Liver (tissue), 3 donors: ENCODE measurements around the gene TMPRSS5.

ENCODE experiments used
- FOXA1 ChIP-seq: IDR thresholded peaks from 2 replicates; pipeline ENCODE4 v1.6.1; 2016; ENCODE audit warnings: antibody characterized with exemption
- FOXA2 ChIP-seq: IDR thresholded peaks from 2 replicates; pipeline ENCODE4 v1.6.1; 2016; ENCODE audit warnings: antibody characterized with exemption
- GABPA ChIP-seq, 2 donors: IDR thresholded peaks in 1 of 2; conservative IDR thresholded peaks in 1 of 2; 2 replicates each; pipeline ENCODE4 v1.6.1; 2016; ENCODE audit warnings: antibody characterized with exemption in 2 of 2, mild to moderate bottlenecking in 1 of 2, moderate library complexity in 1 of 2
- JUND ChIP-seq, 2 donors: IDR thresholded peaks; 2 replicates each; pipeline ENCODE4 v1.6.1; 2016; ENCODE audit warnings: antibody characterized with exemption in 2 of 2
- NR2F2 ChIP-seq: IDR thresholded peaks from 2 replicates; pipeline ENCODE4 v1.6.1; 2016; ENCODE audit warnings: antibody characterized with exemption
- REST ChIP-seq: IDR thresholded peaks from 2 replicates; pipeline ENCODE4 v1.6.1; 2016; ENCODE audit warnings: antibody characterized with exemption, mild to moderate bottlenecking
- RXRA ChIP-seq, 2 donors: IDR thresholded peaks; 2 replicates each; pipeline ENCODE4 v1.6.1; 2017 to 2018; ENCODE audit warnings: antibody characterized with exemption in 2 of 2, mild to moderate bottlenecking in 1 of 2
- TAF1 ChIP-seq: conservative IDR thresholded peaks from 2 replicates; pipeline ENCODE4 v1.6.1; 2016; ENCODE audit warnings: antibody characterized with exemption, mild to moderate bottlenecking
- YY1 ChIP-seq: IDR thresholded peaks from 2 replicates; pipeline ENCODE4 v1.6.1; 2016; ENCODE audit warnings: antibody characterized with exemption, mild to moderate bottlenecking
- TF ChIP-seq, protein P1 (sequence below): fragments of 150-350 bp; IDR thresholded peaks from 2 replicates; pipeline ENCODE4 v1.5.1; 2017; ENCODE audit warnings: improper control_type of control experiment, low read depth, low read length; ENCODE audit not compliant: missing input control
- TF ChIP-seq, protein P2 (sequence below): IDR thresholded peaks from 2 replicates; pipeline ENCODE4 v1.6.1; 2016; ENCODE audit warnings: antibody characterized with exemption
- donor health status: healthy.
- donor health status: healthy.

GRCh38 chr11:113722221-113722620, 16.1 kb upstream of the TMPRSS5 start:
- TF ChIP-seq, protein P1, sequence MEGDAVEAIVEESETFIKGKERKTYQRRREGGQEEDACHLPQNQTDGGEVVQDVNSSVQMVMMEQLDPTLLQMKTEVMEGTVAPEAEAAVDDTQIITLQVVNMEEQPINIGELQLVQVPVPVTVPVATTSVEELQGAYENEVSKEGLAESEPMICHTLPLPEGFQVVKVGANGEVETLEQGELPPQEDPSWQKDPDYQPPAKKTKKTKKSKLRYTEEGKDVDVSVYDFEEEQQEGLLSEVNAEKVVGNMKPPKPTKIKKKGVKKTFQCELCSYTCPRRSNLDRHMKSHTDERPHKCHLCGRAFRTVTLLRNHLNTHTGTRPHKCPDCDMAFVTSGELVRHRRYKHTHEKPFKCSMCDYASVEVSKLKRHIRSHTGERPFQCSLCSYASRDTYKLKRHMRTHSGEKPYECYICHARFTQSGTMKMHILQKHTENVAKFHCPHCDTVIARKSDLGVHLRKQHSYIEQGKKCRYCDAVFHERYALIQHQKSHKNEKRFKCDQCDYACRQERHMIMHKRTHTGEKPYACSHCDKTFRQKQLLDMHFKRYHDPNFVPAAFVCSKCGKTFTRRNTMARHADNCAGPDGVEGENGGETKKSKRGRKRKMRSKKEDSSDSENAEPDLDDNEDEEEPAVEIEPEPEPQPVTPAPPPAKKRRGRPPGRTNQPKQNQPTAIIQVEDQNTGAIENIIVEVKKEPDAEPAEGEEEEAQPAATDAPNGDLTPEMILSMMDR = no peak
- TF ChIP-seq FOXA1 (no peak), TAF1 (no peak), REST (no peak), JUND (IDR thresholded peaks at IDR 0.05) (no peak), GABPA (IDR thresholded peaks at IDR 0.05 in 1 of 2, conservative IDR thresholded peaks at IDR 0.05 in 1 of 2) (no peak), NR2F2 (no peak), FOXA2 (no peak), RXRA (IDR thresholded peaks at IDR 0.05) (no peak), YY1 (no peak)
- TF ChIP-seq, protein P2, sequence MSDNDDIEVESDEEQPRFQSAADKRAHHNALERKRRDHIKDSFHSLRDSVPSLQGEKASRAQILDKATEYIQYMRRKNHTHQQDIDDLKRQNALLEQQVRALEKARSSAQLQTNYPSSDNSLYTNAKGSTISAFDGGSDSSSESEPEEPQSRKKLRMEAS = no peak
